K562 (cell line): ENCODE data around the gene SLC19A1. TPM values are rescaled to one million over a fixed set of nuclear protein-coding genes. Genes with fewer than 3 reads are reported as not detected.

Source experiments
- ATAC-seq: fragments of 200-7000 bp; cut with Tn5 transposase; 3 replicates; pipeline ENCODE4 v1.9.1; 2020; ENCODE audit warnings: moderate library complexity
- BruUV-seq: library from RNA; stranded (reverse); fragments of 400-500 nt; replicated peaks from 2 replicates; lab custom pipeline; 2021; lab: Mats Ljungman, UMichigan
- CTCF ChIA-PET: fragments of 300-600 bp; formaldehyde crosslinking; extraction: SDS; loops from one replicate; lab custom pipeline; 2021; ENCODE audit warnings: low intra/inter-chr PET ratio; lab: Yijun Ruan, JAX
- POLR2A ChIA-PET: fragments of 300-600, 350-650 bp; sonication (Branson Sonifier 250); formaldehyde crosslinking; extraction: SDS; loops from one replicate; lab custom pipeline; 2021; ENCODE audit warnings: antibody characterized with exemption, inconsistent platforms; lab: Yijun Ruan, JAX
- DNase-seq, 4 experiments: peaks; one replicate each; pipeline versions ENCODE4 v3.0.0 to v3.0.0-alpha.2; 2011 to 2018; ENCODE audit warnings: low spot score in 3 of 4, mixed read lengths in 3 of 4; ENCODE audit errors: extremely low read depth in 1 of 4
- FAIRE-seq: peaks from 2 replicates; lab custom pipeline; 2011; peaks lifted over from hg19 to GRCh38; lab: Jason Lieb, UNC
- H2AFZ ChIP-seq: 2 replicates; pipeline ENCODE4 v1.6.0; 2011; ENCODE audit warnings: low read depth, low read length, control low read depth, inconsistent platforms
- H3K27ac ChIP-seq: fragments of 200-600 bp; 3 replicates; pipeline ENCODE4 v1.8.0; 2011; ENCODE audit warnings: low read depth, mild to moderate bottlenecking, control low read depth, inconsistent platforms, low read length, moderate library complexity, mixed read lengths; ENCODE audit errors: extremely low read depth
- H3K27me3 ChIP-seq, 2 experiments: fragments of 300-600 bp in 1 of 2; 2 replicates in 1 of 2; 3 replicates in 1 of 2; pipeline versions ENCODE4 v1.6.0 to v1.8.0; 2011; ENCODE audit warnings: inconsistent platforms in 2 of 2, low read length in 2 of 2, mild to moderate bottlenecking in 1 of 2, mixed read lengths in 1 of 2, moderate library complexity in 1 of 2; ENCODE audit not compliant: control insufficient read depth in 2 of 2, insufficient read depth in 2 of 2
- H3K36me3 ChIP-seq: fragments of 300-600 bp; 3 replicates; pipeline ENCODE4 v1.8.0; 2011; ENCODE audit warnings: mild to moderate bottlenecking, low read length, inconsistent platforms; ENCODE audit not compliant: control insufficient read depth, insufficient read depth
- H3K4me1 ChIP-seq, 2 experiments: fragments of 200-600 bp in 1 of 2; replicated peaks in 1 of 2; 2 replicates in 1 of 2; 3 replicates in 1 of 2; pipeline versions ENCODE4 v1.5.1 to v1.8.0; 2011; ENCODE audit warnings: inconsistent platforms in 2 of 2, low read length in 2 of 2, mild to moderate bottlenecking in 1 of 2, mixed read lengths in 1 of 2, moderate library complexity in 1 of 2; ENCODE audit not compliant: control insufficient read depth in 2 of 2, insufficient read depth in 2 of 2
- H3K4me2 ChIP-seq: 2 replicates; pipeline ENCODE4 v1.6.1; 2011; ENCODE audit warnings: low read length, control low read depth, inconsistent platforms, mixed read lengths; ENCODE audit not compliant: insufficient read depth
- H3K4me3 ChIP-seq: fragments of 200-600 bp; sonication (generic), shearing (Covaris generic); 2 replicates; pipeline ENCODE4 v1.5.1; 2016; ENCODE audit warnings: control low read depth, inconsistent platforms
- H3K79me2 ChIP-seq: fragments of 200-600 bp; 3 replicates; pipeline ENCODE4 v1.8.0; 2011; ENCODE audit warnings: low read length, inconsistent platforms; ENCODE audit not compliant: control insufficient read depth, insufficient read depth
- H3K9ac ChIP-seq, 2 experiments: 2 replicates each; pipeline versions ENCODE4 v1.6.0 to v1.6.1; 2011; ENCODE audit warnings: low read depth in 2 of 2, low read length in 2 of 2, control low read depth in 1 of 2, inconsistent platforms in 1 of 2, mild to moderate bottlenecking in 1 of 2, mixed read lengths in 1 of 2; ENCODE audit not compliant: insufficient read depth in 1 of 2
- H3K9me1 ChIP-seq: one replicate; pipeline ENCODE4 v1.6.0; 2011; ENCODE audit warnings: inconsistent platforms, mild to moderate bottlenecking, low read length, moderate library complexity; ENCODE audit not compliant: control insufficient read depth, insufficient read depth
- H3K9me3 ChIP-seq: replicated peaks from 2 replicates; pipeline ENCODE4 v1.5.1; 2011; ENCODE audit warnings: low read depth, low read length, inconsistent platforms; ENCODE audit not compliant: control insufficient read depth, insufficient read depth
- H4K20me1 ChIP-seq: replicated peaks from 2 replicates; pipeline ENCODE4 v1.6.1; 2011; ENCODE audit warnings: low read length, inconsistent platforms, mixed read lengths; ENCODE audit not compliant: control insufficient read depth, insufficient read depth
- CHD7 ChIP-seq: fragments of 200-600 bp; sonication (generic); IDR thresholded peaks from one replicate; pipeline ENCODE4 v1.6.1; 2012; ENCODE audit warnings: mild to moderate bottlenecking, low read depth, low read length, inconsistent platforms
- DDX20 ChIP-seq: fragments of 450-650 bp; IDR thresholded peaks from 2 replicates; pipeline ENCODE4 v1.6.1; 2016; ENCODE audit warnings: missing genetic modification characterization, low read depth, mild to moderate bottlenecking, missing compliant biosample characterization, moderate library complexity
- FOS ChIP-seq: IDR thresholded peaks from 3 replicates; pipeline ENCODE4 v1.6.1; 2011; ENCODE audit not compliant: insufficient read length; ENCODE audit errors: extremely low read depth
- FOSL1 ChIP-seq: fragments of 200-800 bp; sonication (Bioruptor generic); conservative IDR thresholded peaks from 2 replicates; pipeline ENCODE4 v1.6.1; 2016; ENCODE audit warnings: missing genetic modification characterization, missing compliant biosample characterization
- MCM7 ChIP-seq, 2 experiments: fragments of 450-650 bp; IDR thresholded peaks; 2 replicates each; pipeline ENCODE4 v1.6.1; 2016 to 2018
- MYC ChIP-seq, 2 experiments: fragments of 250-450 bp in 1 of 2; sonication (Bioruptor Pico) in 1 of 2; IDR thresholded peaks; 2 replicates each; pipeline versions ENCODE4 v1.5.1 to v1.6.1; 2012 to 2021; ENCODE audit warnings: low read depth in 2 of 2, borderline replicate concordance in 1 of 2, improper control_type of control experiment in 1 of 2, low read length in 1 of 2, mild to moderate bottlenecking in 1 of 2, moderate library complexity in 1 of 2
- SETDB1 ChIP-seq: IDR thresholded peaks from one replicate; pipeline ENCODE4 v1.6.1; 2012; ENCODE audit warnings: low read length, control low read depth, inconsistent platforms
- SMARCA4 ChIP-seq: fragments of 450-650 bp; IDR thresholded peaks from 2 replicates; pipeline ENCODE4 v1.6.1; 2016
- ZNF184 ChIP-seq: sonication (generic); formaldehyde crosslinking; IDR thresholded peaks from 2 replicates; pipeline ENCODE4 v1.5.0; 2020; ENCODE audit warnings: missing genetic modification reagents
- ZNF384 ChIP-seq: IDR thresholded peaks from 2 replicates; pipeline ENCODE4 v1.6.1; 2012; ENCODE audit warnings: low read depth, low read length, improper control_type of control experiment
- ZNF584 ChIP-seq: fragments of 200-800 bp; sonication (Bioruptor generic); IDR thresholded peaks from 2 replicates; pipeline ENCODE4 v1.6.1; 2016; ENCODE audit warnings: low read depth, mild to moderate bottlenecking, missing genetic modification characterization, missing compliant biosample characterization
- whole genome bisulfite sequencing: fragments of 100-300 bp; shearing (Covaris generic); methylation state at CpG from one replicate; pipeline ENCODE4 v1.1.6; 2016; ENCODE audit warnings: low coverage, mixed read lengths; ENCODE audit not compliant: insufficient coverage; ENCODE audit errors: missing lambda C conversion rate; 5-methylcytosine and 5-hydroxymethylcytosine counted together
- in situ Hi-C: fragments of 300-500 bp; cut with MboI; formaldehyde crosslinking; loops from 4 replicates; pipeline ENCODE4 v1.15.0; 2018; ENCODE audit warnings: inconsistent platforms, mixed read lengths
- intact Hi-C: fragments of 100-400 bp; cut with micrococcal nuclease; formaldehyde crosslinking; loops from 2 replicates; pipeline ENCODE4 v1.14.2; 2022
- polyA plus RNA-seq, 8 experiments: library from polyadenylated mRNA; depleted of rRNA in 4 of 8; stranded (reverse) in 5 of 8; unstranded in 3 of 8; fragments of >200 nt; fragmentation: Nextera tagmentation in 2 of 8; fragmentation: Illumina TruSeq in 1 of 8; extraction: Ambion mirVana in 2 of 8; extraction: Trizol in 1 of 8; gene quantifications; 2 replicates each; pipeline versions ENCODE4 v1.2.1 to v1.2.3, GENCODE V29; 2011 to 2014; ENCODE audit warnings: inconsistent platforms in 1 of 8, missing spikeins in 1 of 8
- total RNA-seq, 7 experiments: library from RNA; depleted of rRNA in 6 of 7; stranded (reverse); fragments of >200 nt in 6 of 7; fragmentation: Illumina TruSeq in 2 of 7; extraction: Trizol in 2 of 7; gene quantifications; 2 replicates each; pipeline versions ENCODE4 v1.2.1 to v1.2.3, GENCODE V29; 2011 to 2021; ENCODE audit warnings: low replicate concordance in 1 of 7

Gene SLC19A1
- total and polyA plus RNA-seq, 9 of the 15 experiments (the other 6 are each of a cell fraction or from before 2014, with no cell fraction given), result 0.65 to 88.7 (median 12.0) TPM

GRCh38 chr21:45533846-45534635, 8.2 kb downstream of the SLC19A1 start:
- Histone ChIP-seq H3K4me2 (no peak overlapping the region), H3K27ac (no peak overlapping the region), H3K9me3 (no peaks in the 10 kb centered on the region), H3K9ac (peak overlapping the region in 1 of 2 experiments; percentile 40; a peak in 1 of 4 replicates), H4K20me1 (peaks cover 4% of the 10 kb centered on the region; the same call in 1 of the 2 replicates), H3K79me2 (peaks cover 56% of the 10 kb centered on the region), H3K4me3 (no peak overlapping the region), H3K27me3 (no peaks in the 10 kb centered on the region), H3K4me1 (peaks cover 0 to 60% of the 10 kb centered on the region in 2 experiments; a peak in 2 of 5 replicates), H3K9me1 (no peaks in the 10 kb centered on the region), H3K36me3 (peaks cover 92% of the 10 kb centered on the region), H2AFZ (no peak overlapping the region)
- ATAC-seq (no peak), FAIRE-seq (no peak), DNase-seq (no peak)
- in situ Hi-C loops, result no loop called here
- TF ChIP-seq ZNF384, result no peak
- TF ChIP-seq MCM7 (IDR thresholded peaks at IDR 0.05), result no peak
- TF ChIP-seq SMARCA4, result no peak
- TF ChIP-seq FOSL1 (tag), result no peak
- no peak for TF ChIP-seq ZNF584
- TF ChIP-seq SETDB1, result no peak
- TF ChIP-seq FOS, result no peak
- no peak for TF ChIP-seq CHD7
- TF ChIP-seq ZNF184 (CRISPR knock-in tag), result no peak
- TF ChIP-seq MYC (IDR thresholded peaks at IDR 0.05; ENCODE audit: low read depth, low read length), result no peak
- TF ChIP-seq MYC (CRISPR knock-in tag; IDR thresholded peaks at IDR 0.05; ENCODE audit: borderline replicate concordance, low read depth), result no peak
- no peak for TF ChIP-seq DDX20 (tag)
- ChIA-PET POLR2A (no interaction called here), CTCF (no interaction called here)
- no TSS peak for BruUV-seq
- intact Hi-C loops, result no loop called here
- WGBS, result 99% methylated on average over 16 of the region's 20 CpGs
